Adipose tissue (tissue), 3 donors: Measurements from ENCODE around the gene ACBD5. TPM values are rescaled to one million over a fixed set of nuclear protein-coding genes. Genes with fewer than 3 reads are reported as not detected.
"Not testable (repeated sequence)": the region's sequence is repeated elsewhere in the genome, so short reads cannot be mapped to it uniquely, and the experiment has no call there.

Experiments
- H3K27ac ChIP-seq: one replicate; pipeline ENCODE4 v1.5.1; 2013; ENCODE audit warnings: low read depth, low read length
- WGBS, 3 donors: extraction: QIAGEN DNeasy Blood & Tissue Kit; methylation state at CpG; one replicate each; pipeline ENCODE4 v1.1.7; 2013; 5-methylcytosine and 5-hydroxymethylcytosine counted together
- polyA plus RNA-seq, 3 donors: library from polyadenylated mRNA; stranded (reverse); fragments of 200-250 nt; gene quantifications; one replicate each; pipeline ENCODE4 v1.2.3, GENCODE V29; 2013
- donor health status: healthy with polysubstance abuse.
- donor health status: Bipolar disorder and iron deficiency.
- donor health status: healthy.

The ACBD5 gene
- polyA plus RNA-seq: 10 to 100 TPM in 2 of 3 donors, 1 to 10 TPM in 1; 6.1 to 18.9 (median 14.6) TPM

GRCh38 chr10:27240212-27241009, at the start of gene ACBD5:
Gene ACBD5, minus strand, starts transcription at chr10:27240797. Its CDS starts 109 bp downstream, at chr10:27240688.
- H3K27ac ChIP-seq: peak within 1 kb of the TSS; percentile 84
- 0 to 1% (median 1%) methylated on average over 54 to 64 of the region's 64 CpGs for WGBS, 3 donors

GRCh38 chr10:27285093-27285492, 44.5 kb upstream of the ACBD5 start:
- 53 to 61% (median 54%) methylated on average over 3 of the region's 3 CpGs for WGBS, 3 donors
- no peak overlapping the region for H3K27ac ChIP-seq

DNA sequence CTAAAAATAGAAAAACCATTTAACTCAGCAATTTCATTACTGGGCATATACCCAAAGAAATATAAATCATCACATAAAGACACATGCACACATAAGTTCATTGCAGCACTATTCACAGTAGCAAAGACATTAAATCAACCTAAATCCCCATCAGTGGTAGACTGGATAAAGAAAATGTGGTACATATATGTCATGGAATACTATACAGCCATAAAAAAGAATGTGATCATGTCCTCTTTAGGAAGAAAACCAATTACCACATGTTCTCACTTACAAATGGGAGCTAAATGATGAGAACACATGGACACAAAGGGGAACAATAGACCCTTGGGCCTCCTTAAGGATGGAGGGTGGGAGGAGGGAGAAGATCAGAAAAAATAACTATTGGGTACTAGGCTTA, 36.0 kb upstream of the ACBD5 start:
- no peak overlapping the region for H3K27ac ChIP-seq

DNA sequence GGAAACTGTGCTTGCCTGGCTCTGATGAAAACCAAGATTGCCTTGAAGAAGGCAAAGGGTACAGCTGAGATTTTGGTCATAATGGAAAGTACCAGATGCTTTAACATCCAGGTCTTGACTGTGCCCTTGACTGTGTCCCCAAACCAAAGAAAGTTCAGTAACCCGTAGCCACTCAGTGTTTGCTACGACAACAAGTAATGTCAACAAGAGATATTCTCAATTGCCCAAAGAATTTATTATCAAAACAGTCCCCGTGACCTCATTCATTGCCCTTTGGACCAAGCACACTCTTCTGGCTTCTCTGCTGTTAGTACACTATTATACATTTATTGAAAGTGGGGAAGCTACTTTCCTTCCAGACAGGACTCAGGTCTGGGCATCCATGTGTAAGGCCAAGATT, 25.4 kb upstream of the ACBD5 start:
- 36 to 82% (median 70%) methylated on average over 3 of the region's 3 CpGs for WGBS, 3 donors

DNA sequence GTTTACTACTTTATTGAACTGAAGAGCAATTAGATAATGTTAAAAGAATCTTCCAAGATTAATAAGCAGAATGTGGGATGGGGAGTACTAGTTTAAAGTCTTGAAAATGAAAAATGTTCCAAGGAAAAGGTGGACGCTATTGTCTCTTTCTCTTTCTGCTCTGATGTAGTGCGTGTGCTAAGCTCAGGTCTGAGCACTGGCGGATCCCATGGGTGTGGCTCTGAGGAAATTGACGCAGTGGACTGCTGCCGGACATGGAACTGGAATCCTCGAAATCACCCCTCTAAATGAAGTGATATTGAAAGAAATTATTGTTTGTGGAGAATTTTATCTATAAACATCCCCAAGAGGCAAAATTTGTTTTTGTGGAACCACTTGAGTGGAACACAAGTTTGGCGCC, 22.2 kb upstream of the ACBD5 start:
- WGBS, 3 donors: 83 to 88% (median 85%) methylated on average over 7 of the region's 7 CpGs

More for the DNA sequence above, 25.4 kb upstream of the ACBD5 start:
- H3K27ac ChIP-seq: not testable (repeated sequence)

GRCh38 chr10:27258838-27259812, 18.5 kb upstream of the ACBD5 start:
- WGBS, 3 donors: 5 to 8% (median 5%) methylated on average over 58 to 75 of the region's 75 CpGs
- H3K27ac ChIP-seq: no peak overlapping the region

More for the DNA sequence above, 22.2 kb upstream of the ACBD5 start:
- H3K27ac ChIP-seq: not testable (repeated sequence)

GRCh38 chr10:27258492-27258837, 17.9 kb upstream of the ACBD5 start:
- H3K27ac ChIP-seq: no peak overlapping the region
- 4 to 7% (median 5%) methylated on average over 18 of the region's 18 CpGs for WGBS, 3 donors

DNA sequence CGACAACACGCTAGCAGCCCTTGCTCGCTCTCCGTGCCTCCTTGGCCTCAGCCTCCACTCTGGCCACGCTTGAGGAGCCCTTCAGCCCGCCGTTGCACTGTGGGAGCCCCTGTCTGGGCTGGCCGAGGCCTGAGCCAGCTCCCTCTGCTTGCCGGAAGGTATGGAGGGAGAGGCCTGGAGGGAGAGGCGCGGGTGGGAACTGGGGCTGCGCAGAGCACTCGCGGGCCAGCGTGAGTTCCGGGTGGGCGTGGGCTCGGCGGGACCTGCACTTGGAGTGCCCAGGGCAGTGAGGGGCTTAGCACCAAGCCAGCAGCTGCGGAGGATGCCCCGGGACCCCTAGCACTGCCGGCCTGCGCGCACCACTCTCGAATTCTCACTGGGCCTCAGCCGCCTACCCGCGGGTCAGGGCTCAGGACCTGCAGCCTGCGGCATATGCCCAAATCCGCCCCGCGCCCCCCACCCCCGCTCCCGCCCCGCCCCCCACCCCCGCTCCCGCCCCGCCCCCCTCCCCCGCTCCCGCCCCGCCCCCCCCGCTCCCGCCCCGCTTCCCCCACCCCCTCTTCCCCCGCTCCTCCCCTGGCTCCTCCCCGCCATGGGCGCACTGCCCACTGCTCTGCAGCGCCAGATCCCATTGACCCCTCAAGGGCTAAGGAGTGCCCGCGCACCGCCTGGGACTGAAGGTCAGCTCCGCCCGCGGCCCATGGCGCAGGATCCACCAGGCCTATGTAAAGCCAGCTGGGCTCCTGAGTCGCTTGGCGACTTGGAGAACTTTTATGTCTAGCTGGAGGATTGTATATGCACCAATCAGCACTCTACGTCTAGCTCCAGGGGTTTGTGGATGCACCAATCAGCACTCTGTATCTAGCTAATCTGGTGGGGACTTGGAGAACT, 15.9 kb upstream of the ACBD5 start:
- WGBS, 3 donors: 94 to 98% (median 95%) methylated on average over 36 to 46 of the region's 58 CpGs
- no peak overlapping the region for H3K27ac ChIP-seq

DNA sequence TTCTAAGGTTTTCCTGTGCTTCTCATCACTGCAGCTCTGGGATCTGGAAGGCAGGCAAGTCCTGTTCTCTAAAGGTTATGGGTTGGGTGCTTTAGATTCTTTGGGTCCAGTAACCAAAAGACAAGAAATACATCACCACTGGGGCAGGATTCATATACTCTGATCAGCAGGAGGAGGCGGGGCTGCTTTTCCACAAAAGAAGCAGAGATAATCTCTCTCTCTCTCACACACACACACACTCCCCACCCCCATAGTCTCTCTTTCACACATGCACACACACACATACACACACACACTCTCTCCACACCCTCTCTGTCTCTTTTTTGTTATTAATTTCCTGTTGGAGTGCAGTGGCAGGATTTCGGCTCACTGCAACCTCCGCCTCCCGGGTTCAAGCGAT, 13.0 kb upstream of the ACBD5 start:
- H3K27ac ChIP-seq: no peak overlapping the region
- 91 to 97% (median 96%) methylated on average over 5 of the region's 5 CpGs for WGBS, 3 donors

DNA sequence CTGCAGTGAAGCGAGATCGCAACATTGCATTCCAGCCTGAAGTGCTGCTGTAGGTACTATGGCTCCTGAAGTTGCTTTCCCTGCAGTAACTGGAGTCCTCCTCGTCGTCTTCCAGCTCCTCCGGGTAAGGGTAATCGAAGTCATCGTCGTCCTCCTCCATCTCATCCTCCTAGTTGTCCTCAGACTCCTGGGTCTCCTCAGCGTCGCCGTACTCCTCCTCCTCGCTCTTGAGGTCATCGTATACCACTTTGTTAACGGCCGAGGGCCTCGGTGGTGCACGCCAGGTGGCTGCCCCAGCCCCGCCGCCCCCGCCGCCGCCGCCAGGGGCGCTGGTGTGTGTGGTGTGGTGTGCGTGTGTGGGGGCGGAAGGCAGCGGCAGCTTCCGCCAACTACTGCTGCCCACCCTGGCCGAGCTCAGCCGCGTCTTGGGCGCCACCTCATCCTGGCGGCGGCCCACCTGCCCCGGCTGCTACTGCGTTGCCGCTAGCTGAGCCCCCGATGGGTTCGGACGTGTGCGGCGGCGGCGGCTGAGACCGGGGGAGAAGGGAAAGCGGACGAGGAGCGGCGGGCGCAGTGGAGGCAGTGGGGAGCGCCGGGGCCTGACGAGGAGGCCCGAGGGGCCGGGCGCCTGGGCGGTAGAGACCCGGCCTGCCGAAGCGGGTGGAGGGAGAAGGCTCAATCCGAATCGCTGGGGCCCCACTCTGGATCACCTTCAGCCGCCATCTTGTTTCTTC, 11.8 kb upstream of the ACBD5 start:
- H3K27ac ChIP-seq: no peak overlapping the region

GRCh38 chr10:27251554-27251953, 11.0 kb upstream of the ACBD5 start:
- WGBS, 3 donors: 96 to 97% (median 96%) methylated on average over 14 of the region's 14 CpGs
- H3K27ac ChIP-seq: no peak overlapping the region

More for the DNA sequence above, 11.8 kb upstream of the ACBD5 start:
- 8 to 16% (median 14%) methylated on average over 49 to 63 of the region's 63 CpGs for WGBS, 3 donors

- 78 to 87% (median 85%) methylated on average over 4 of the region's 4 CpGs for WGBS, 3 donors
- H3K27ac ChIP-seq: no peak overlapping the region
These were observed 7.6 kb upstream of the ACBD5 start for GRCh38 chr10:27248215-27248614.

GRCh38 chr10:27247441-27247840, 6.8 kb upstream of the ACBD5 start:
- no peak overlapping the region for H3K27ac ChIP-seq
- 81 to 88% (median 84%) methylated on average over 3 of the region's 3 CpGs for WGBS, 3 donors

DNA sequence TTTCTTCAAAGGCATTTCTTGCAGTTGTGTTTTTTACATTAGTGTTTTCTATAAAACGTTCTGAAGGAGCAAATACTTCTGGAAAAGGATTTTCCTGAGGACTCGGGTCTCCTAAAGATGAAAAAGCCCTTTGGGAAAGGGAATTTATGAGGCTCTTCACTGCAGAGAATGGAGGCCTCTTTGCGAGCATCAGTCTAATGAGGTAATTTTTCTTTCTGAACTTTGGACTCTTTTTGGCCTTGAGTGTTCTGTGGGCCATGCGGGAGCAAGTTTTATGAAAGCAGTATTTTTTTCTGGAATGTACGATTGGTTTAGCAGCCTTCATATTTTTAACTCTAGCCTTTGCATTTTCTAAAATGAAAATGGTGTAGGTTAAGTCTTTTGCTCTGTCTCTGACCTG, 6.4 kb upstream of the ACBD5 start:
- no peak overlapping the region for H3K27ac ChIP-seq
- 49 to 73% (median 63%) methylated on average over 5 of the region's 5 CpGs for WGBS, 3 donors

DNA sequence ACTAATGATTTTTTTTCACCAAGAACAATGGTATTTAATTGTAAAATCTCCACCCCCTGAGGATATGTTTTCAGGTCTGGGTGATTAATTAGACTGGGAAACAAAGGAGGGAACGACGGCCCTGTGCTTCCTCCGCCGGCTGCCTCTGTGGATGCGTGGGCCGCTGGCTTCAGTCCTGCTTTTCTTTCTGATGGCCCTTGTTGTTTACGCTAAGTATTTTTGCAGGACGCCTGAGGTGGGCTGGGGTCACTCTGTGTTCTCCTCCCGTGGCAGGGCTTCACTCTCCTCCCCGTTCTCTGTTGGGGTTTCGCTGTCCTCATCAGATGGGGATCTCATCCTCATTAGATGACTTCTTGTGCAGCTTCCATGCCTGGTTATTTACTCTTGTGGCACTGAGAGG, 5.2 kb upstream of the ACBD5 start:
- 54 to 61% (median 59%) methylated on average over 10 to 11 of the region's 11 CpGs for WGBS, 3 donors
- no peak overlapping the region for H3K27ac ChIP-seq

DNA sequence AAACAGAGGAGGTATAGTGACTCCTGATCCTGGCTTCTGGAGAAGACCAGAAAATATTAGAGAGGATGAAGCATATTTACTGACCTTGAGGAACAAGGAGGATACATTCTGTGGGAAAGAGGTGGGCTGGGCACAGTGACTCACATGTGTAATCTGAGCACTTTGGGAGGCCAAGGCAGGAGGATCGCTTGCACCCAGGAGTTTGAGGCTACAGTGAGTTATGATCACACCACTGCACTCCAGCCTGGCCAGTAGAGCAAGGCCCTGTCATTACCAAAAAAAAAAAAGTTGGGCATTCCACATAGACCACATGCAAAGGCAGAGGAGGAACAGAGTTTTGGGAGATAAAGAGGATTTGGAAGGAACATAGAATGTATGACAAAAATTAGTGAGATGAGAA, 4.4 kb upstream of the ACBD5 start:
- WGBS, 3 donors: 46 to 94% (median 55%) methylated on average over 1 of the region's 1 CpG
- no peak overlapping the region for H3K27ac ChIP-seq

- H3K27ac ChIP-seq: no peak overlapping the region
- WGBS, 3 donors: 7 to 21% (median 21%) methylated on average over 10 to 12 of the region's 12 CpGs
These were observed 2.5 kb upstream of the ACBD5 start for GRCh38 chr10:27242951-27243551.
